ENCODE results near the gene ZBTB16. TPM values are rescaled to one million over a fixed set of nuclear protein-coding genes. Genes with fewer than 3 reads are reported as not detected.

The ZBTB16 gene
- total RNA-seq, 1 experiment from 2014 or later, result 0.21 TPM

- in situ Hi-C loops (cut with HindIII; ENCODE audit: low pct_unique_long_range_greater_than_20kb, low sequenced_read_pairs), result no loop called here
- no peak overlapping the region for H3K4me3 ChIP-seq (ENCODE audit: low read depth in 2 of 2, low read length in 2 of 2)
- H3K27me3 ChIP-seq (ENCODE audit: control insufficient read depth, insufficient read depth, low read length), result peaks cover 15% of the 10 kb centered on the region
- CTCF ChIA-PET, result interaction anchor here (0.6 to 0.8 kb wide), 2 partner anchors 53 to 186 kb away, joined by 3 to 7 read pairs; no protein-coding TSS in a partner anchor
- ATAC-seq, result no peak
- no peak for DNase-seq (ENCODE audit: low read depth, low spot score)
- intact Hi-C loops (cut with micrococcal nuclease; ENCODE audit: unreplicated experiment), result no loop called here
- no peaks in the 10 kb centered on the region for H3K36me3 ChIP-seq (ENCODE audit: control insufficient read depth, insufficient read depth, low read length)
- no peaks in the 10 kb centered on the region for H3K4me1 ChIP-seq (ENCODE audit: control insufficient read depth, insufficient read depth, low read length)
- no peaks in the 10 kb centered on the region for H3K9me3 ChIP-seq (ENCODE audit: control insufficient read depth, insufficient read depth, low read depth, low read length)
- TF ChIP-seq REST (IDR thresholded peaks at IDR 0.05; ENCODE audit: insufficient read depth in 1 of 2, low read depth in 2 of 2, low read length in 1 of 2), result no peak
- no peak for TF ChIP-seq TCF7L2 (IDR thresholded peaks at IDR 0.05; ENCODE audit: low read depth, low read length)
- TF ChIP-seq POLR2AphosphoS5 (IDR thresholded peaks at IDR 0.05; ENCODE audit: low read depth, low read length), result no peak
- TF ChIP-seq SIN3A (IDR thresholded peaks at IDR 0.05; ENCODE audit: borderline replicate concordance, insufficient read depth, low read depth, low read length), result no peak
- no peak for TF ChIP-seq CTCF (IDR thresholded peaks at IDR 0.05)
- no TSS peak for BruUV-seq (replicated peaks)
- POLR2A ChIA-PET, result no interaction called here
- no peak overlapping the region for H3K27ac ChIP-seq (ENCODE audit: low read length)
Measured at GRCh38 chr11:114076921-114077331, 17.4 kb downstream of the ZBTB16 start.

- intact Hi-C loops (cut with micrococcal nuclease; ENCODE audit: unreplicated experiment), result no loop called here
- ATAC-seq, result no peak
- ChIA-PET POLR2A (no interaction called here), CTCF (no interaction called here)
- no peak overlapping the region for H3K4me3 ChIP-seq (ENCODE audit: low read depth in 2 of 2, low read length in 2 of 2)
- H3K9me3 ChIP-seq (ENCODE audit: control insufficient read depth, insufficient read depth, low read depth, low read length), result no peaks in the 10 kb centered on the region
- no peak for DNase-seq (ENCODE audit: low read depth, low spot score)
- in situ Hi-C loops (cut with HindIII; ENCODE audit: low pct_unique_long_range_greater_than_20kb, low sequenced_read_pairs), result no loop called here
- H3K27ac ChIP-seq (ENCODE audit: low read length), result no peak overlapping the region
- H3K27me3 ChIP-seq (ENCODE audit: control insufficient read depth, insufficient read depth, low read length), result peaks cover 14% of the 10 kb centered on the region
- no TSS peak for BruUV-seq (replicated peaks)
- no peaks in the 10 kb centered on the region for H3K4me1 ChIP-seq (ENCODE audit: control insufficient read depth, insufficient read depth, low read length)
- TF ChIP-seq SIN3A (IDR thresholded peaks at IDR 0.05; ENCODE audit: borderline replicate concordance, insufficient read depth, low read depth, low read length), result no peak
- no peak for TF ChIP-seq POLR2AphosphoS5 (IDR thresholded peaks at IDR 0.05; ENCODE audit: low read depth, low read length)
- no peak for TF ChIP-seq REST (IDR thresholded peaks at IDR 0.05; ENCODE audit: insufficient read depth in 1 of 2, low read depth in 2 of 2, low read length in 1 of 2)
- no peak for TF ChIP-seq CTCF (IDR thresholded peaks at IDR 0.05)
- TF ChIP-seq TCF7L2 (IDR thresholded peaks at IDR 0.05; ENCODE audit: low read depth, low read length), result no peak
- no peaks in the 10 kb centered on the region for H3K36me3 ChIP-seq (ENCODE audit: control insufficient read depth, insufficient read depth, low read length)
Measured at GRCh38 chr11:114077482-114078305, 18.2 kb downstream of the ZBTB16 start.

Data from Panc1 (cell line).